Lower leg skin (tissue), 4 donors: ENCODE measurements around the gene ATPAF2. TPM values are rescaled to one million over a fixed set of nuclear protein-coding genes. Genes with fewer than 3 reads are reported as not detected.

Experiments used
- DNase-seq, 2 donors: peaks; one replicate each; pipeline ENCODE4 v3.0.0-alpha.2; 2019; ENCODE audit warnings: low spot score in 2 of 2
- H3K4me3 ChIP-seq: fragments of 200-600 bp; sonication (generic); 2 replicates; pipeline ENCODE4 v1.5.1; 2017; ENCODE audit warnings: mild to moderate bottlenecking, low read depth; ENCODE audit not compliant: poor library complexity, severe bottlenecking
- POLR2A ChIP-seq, 2 donors: fragments of 450-650 bp; IDR thresholded peaks; one replicate each; pipeline ENCODE4 v1.6.1; 2016 to 2017; ENCODE audit warnings: antibody characterized with exemption in 2 of 2, mild to moderate bottlenecking in 1 of 2, moderate library complexity in 1 of 2
- WGBS, 2 donors: methylation state at CpG; one replicate each; pipeline ENCODE4 v1.1.5; 2018; 5-methylcytosine and 5-hydroxymethylcytosine counted together
- intact Hi-C: fragments of 100-400 bp; cut with DNase I; formaldehyde crosslinking; loops from one replicate; pipeline ENCODE4 v1.15.0; 2023; ENCODE audit warnings: low total_unique reads
- total RNA-seq, 4 donors: library from RNA; depleted of rRNA; stranded (reverse); fragments of >200 nt; gene quantifications; one replicate each; pipeline ENCODE4 v1.1.0, GENCODE V29; 2016
- TF ChIP-seq, protein P1 (sequence below), 3 donors: fragments of 450-650 bp; IDR thresholded peaks; one replicate each; pipeline ENCODE4 v1.5.1; 2016; ENCODE audit warnings: antibody characterized with exemption in 3 of 3, mild to moderate bottlenecking in 3 of 3, moderate library complexity in 2 of 3

ATPAF2 gene
- total RNA-seq, 4 donors from 2014 or later = 17.4 to 32.1 (median 22.9) TPM

DNA sequence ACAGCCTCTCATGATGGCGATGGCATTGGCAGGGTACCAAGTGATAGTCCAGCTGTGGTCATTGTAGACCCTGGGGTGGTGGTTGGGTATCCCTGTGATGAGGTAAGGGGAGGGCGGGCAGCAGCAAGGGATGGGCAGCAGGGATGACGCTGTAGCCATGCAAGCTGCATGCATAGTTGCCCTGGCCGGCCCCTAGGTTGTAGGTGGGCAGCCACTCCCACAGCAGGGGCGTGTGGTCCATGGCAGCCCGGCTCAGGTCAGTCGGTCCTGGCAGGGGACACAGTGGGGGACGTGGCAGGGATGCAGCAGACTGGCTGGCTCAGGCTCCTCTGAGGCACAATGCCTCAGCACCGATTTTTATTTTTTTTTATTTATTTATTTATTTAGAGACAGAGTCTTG lies 57.6 kb downstream of the ATPAF2 start:
- intact Hi-C loops = no loop called here
- H3K4me3 ChIP-seq = no peak overlapping the region
- TF ChIP-seq POLR2A (IDR thresholded peaks at IDR 0.05) = no peak
- TF ChIP-seq, protein P1, sequence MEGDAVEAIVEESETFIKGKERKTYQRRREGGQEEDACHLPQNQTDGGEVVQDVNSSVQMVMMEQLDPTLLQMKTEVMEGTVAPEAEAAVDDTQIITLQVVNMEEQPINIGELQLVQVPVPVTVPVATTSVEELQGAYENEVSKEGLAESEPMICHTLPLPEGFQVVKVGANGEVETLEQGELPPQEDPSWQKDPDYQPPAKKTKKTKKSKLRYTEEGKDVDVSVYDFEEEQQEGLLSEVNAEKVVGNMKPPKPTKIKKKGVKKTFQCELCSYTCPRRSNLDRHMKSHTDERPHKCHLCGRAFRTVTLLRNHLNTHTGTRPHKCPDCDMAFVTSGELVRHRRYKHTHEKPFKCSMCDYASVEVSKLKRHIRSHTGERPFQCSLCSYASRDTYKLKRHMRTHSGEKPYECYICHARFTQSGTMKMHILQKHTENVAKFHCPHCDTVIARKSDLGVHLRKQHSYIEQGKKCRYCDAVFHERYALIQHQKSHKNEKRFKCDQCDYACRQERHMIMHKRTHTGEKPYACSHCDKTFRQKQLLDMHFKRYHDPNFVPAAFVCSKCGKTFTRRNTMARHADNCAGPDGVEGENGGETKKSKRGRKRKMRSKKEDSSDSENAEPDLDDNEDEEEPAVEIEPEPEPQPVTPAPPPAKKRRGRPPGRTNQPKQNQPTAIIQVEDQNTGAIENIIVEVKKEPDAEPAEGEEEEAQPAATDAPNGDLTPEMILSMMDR (IDR thresholded peaks at IDR 0.05) = no peak
- 83 to 93% methylated on average over 9 of the region's 9 CpGs for WGBS, 2 donors
- DNase-seq = no peak

DNA sequence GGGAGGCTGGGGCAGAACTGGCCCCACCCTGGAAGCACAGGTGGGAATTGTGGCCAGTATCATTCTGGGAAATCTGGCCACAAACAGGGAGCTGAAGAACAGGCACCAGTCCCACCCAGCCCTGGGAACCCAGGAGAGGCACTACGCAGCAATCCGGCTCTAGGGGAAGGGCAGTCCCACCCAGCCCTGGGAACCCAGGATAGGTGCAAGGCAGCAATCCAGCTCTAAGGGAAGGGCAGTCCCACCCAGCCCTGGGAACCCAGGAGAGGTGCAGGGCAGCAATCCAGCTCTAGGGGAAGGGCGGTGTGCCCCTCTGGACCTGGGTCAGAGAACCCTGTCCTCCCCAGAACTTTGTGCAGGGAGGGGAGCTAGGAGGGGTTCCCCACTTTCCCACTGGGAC lies 59.2 kb downstream of the ATPAF2 start:
- TF ChIP-seq, protein P1 (IDR thresholded peaks at IDR 0.05) = no peak
- no peak for TF ChIP-seq POLR2A (IDR thresholded peaks at IDR 0.05)
- 43 to 74% methylated on average over 3 of the region's 3 CpGs for WGBS, 2 donors
- intact Hi-C loops = no loop called here
- no peak for DNase-seq
- H3K4me3 ChIP-seq = no peak overlapping the region

DNA sequence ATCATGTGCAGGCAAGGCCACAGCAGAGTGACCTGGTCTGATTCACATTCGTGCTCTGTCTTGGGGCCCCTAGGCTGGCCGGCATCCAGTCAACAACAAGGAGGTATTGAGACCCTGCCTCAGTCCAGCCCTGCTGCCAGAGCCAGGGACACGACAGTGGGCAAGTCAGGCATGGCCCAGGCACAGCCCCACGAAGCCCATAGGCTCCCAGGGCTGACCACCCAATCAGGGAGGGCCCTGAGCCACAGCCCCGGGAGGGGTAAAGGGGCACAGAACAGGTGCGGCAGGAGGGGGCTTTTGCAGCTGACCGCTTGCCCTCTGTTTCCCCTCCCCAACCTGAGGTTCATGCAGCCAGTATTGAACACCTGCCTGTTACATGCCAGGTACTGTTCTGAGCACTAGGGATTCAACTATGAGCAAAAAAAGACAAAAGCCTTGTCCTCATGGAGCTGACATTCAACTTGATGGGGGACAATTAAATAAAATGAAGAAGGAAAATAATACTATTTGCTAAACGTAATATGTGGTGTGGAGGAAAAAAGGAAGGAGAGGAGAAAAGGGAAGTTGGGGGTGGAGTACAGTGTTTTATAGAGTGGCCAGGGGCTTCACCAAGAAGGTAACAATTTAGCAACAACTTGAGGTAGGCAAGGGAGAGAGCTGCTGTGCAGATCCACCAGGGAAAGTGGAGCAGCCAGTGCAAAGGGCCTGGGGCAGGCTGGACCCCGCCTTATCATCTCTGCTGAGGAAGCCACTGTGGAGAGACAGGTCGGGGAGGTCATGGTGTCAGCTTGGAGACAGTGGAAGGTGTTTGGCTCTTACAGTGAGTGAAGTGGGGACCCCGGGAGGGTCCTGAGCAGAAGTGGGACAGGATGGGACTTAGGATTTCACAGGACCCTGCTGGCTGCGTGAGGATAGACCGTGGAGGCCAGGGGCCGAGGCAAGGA lies 60.2 kb downstream of the ATPAF2 start:
- intact Hi-C loops = no loop called here
- WGBS, 2 donors = 84 to 89% methylated on average over 14 of the region's 14 CpGs
- H3K4me3 ChIP-seq = no peak overlapping the region
- TF ChIP-seq, protein P1 (IDR thresholded peaks at IDR 0.05) = no peak
- no peak for TF ChIP-seq POLR2A (IDR thresholded peaks at IDR 0.05)
- DNase-seq = no peak

DNA sequence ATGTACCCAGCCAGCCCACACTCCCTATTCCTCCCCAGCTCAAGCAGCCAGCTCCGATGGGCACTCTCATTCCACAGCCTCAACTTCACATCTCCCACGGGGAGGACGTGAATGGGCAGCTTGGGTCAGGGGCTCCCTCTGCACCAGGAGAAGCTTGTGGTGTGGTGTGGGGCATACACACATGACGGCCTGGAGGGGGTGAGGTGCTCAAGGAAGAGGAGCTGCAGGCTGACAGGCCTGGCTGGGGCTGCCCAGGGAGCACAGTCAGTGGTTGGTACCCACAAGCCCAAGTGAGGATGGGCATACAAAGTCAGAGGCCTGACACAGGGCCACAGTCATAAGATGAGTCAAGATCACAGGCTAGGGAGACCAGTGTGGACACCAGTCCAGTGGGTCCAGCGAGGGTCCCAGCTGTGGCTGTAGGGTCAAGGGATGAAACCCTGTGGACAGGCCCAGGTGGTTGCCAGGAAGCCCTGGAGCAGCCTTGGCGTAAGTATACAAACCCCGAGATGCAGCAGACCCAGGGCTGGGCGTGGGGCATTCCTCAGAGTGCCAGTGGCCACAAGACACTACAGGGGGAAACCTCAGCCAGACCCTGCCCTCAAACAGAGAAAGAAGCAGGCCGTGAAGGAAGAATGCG lies 61.9 kb downstream of the ATPAF2 start:
- 80 to 83% methylated on average over 10 of the region's 10 CpGs for WGBS, 2 donors
- intact Hi-C loops = no loop called here
- no peak overlapping the region for H3K4me3 ChIP-seq
- TF ChIP-seq, protein P1 (IDR thresholded peaks at IDR 0.05) = no peak
- TF ChIP-seq POLR2A (IDR thresholded peaks at IDR 0.05) = no peak
- no peak for DNase-seq

DNA sequence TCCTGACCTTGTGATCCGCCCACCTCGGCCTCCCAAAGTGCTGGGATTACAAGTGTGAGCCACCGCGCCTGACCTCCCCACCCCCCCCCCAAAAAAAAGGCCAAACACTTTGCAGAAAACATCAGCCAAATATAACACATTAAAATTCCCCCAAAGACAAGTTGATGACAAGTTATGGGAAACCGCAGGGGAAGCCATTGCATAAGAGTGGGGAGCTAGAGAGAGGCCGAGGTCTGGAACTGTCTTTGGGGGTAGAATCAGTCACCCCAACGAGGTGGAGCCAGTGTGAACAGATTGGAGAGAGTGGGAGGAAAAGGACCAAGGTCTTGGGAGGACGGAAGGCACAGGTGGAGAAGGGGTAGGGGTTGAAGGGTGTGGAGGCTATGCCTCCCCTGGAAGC lies 63.5 kb downstream of the ATPAF2 start:
- WGBS, 2 donors = 79 to 82% methylated on average over 8 of the region's 8 CpGs
- TF ChIP-seq POLR2A (IDR thresholded peaks at IDR 0.05) = no peak
- TF ChIP-seq, protein P1 (IDR thresholded peaks at IDR 0.05) = no peak
- H3K4me3 ChIP-seq = no peak overlapping the region
- intact Hi-C loops = no loop called here
- no peak for DNase-seq
